Parathyroid adenoma (tissue), 2 donors: ENCODE data around the gene CBLN3.
A peak's percentile ranks its signal among the peaks of the same experiment; 100 is the strongest.

ENCODE experiments used
- H2AFZ ChIP-seq: fragments of 300-600 bp; sonication (generic); one replicate; pipeline ENCODE4 v1.7.0; 2017; ENCODE audit warnings: antibody characterized with exemption, mild to moderate bottlenecking
- H3K27ac ChIP-seq: fragments of 300-600 bp; sonication (generic); one replicate; pipeline ENCODE4 v1.7.0; 2017
- H3K27me3 ChIP-seq: fragments of 300-600 bp; sonication (generic); one replicate; pipeline ENCODE4 v1.7.0; 2017; ENCODE audit warnings: low read length; ENCODE audit not compliant: control insufficient read depth, insufficient read depth
- H3K36me3 ChIP-seq: fragments of 300-600 bp; sonication (generic); one replicate; pipeline ENCODE4 v1.7.0; 2017; ENCODE audit warnings: low read length; ENCODE audit not compliant: control insufficient read depth, insufficient read depth
- H3K4me1 ChIP-seq: fragments of 300-600 bp; sonication (generic); one replicate; pipeline ENCODE4 v1.7.0; 2017; ENCODE audit warnings: control low read depth
- H3K4me2 ChIP-seq: fragments of 300-600 bp; sonication (generic); one replicate; pipeline ENCODE4 v1.7.0; 2017; ENCODE audit warnings: low read length
- H3K4me3 ChIP-seq: fragments of 300-600 bp; sonication (generic); one replicate; pipeline ENCODE4 v1.7.0; 2017; ENCODE audit warnings: low read depth, low read length
- H3K79me2 ChIP-seq: fragments of 300-600 bp; sonication (generic); one replicate; pipeline ENCODE4 v1.7.0; 2017; ENCODE audit warnings: control low read depth
- H3K9ac ChIP-seq: fragments of 300-600 bp; sonication (generic); one replicate; pipeline ENCODE4 v1.7.0; 2017; ENCODE audit warnings: mild to moderate bottlenecking
- H3K9me3 ChIP-seq: fragments of 300-600 bp; sonication (generic); one replicate; pipeline ENCODE4 v1.7.0; 2017; ENCODE audit warnings: low read length; ENCODE audit not compliant: control insufficient read depth
- TF ChIP-seq, protein P1 (sequence below): fragments of 300-600 bp; sonication (generic); IDR thresholded peaks from one replicate; pipeline ENCODE4 v1.7.0; 2017; ENCODE audit warnings: antibody characterized with exemption, mild to moderate bottlenecking
- donor health status: primary hyperparathyroidism.

CBLN3 gene

DNA sequence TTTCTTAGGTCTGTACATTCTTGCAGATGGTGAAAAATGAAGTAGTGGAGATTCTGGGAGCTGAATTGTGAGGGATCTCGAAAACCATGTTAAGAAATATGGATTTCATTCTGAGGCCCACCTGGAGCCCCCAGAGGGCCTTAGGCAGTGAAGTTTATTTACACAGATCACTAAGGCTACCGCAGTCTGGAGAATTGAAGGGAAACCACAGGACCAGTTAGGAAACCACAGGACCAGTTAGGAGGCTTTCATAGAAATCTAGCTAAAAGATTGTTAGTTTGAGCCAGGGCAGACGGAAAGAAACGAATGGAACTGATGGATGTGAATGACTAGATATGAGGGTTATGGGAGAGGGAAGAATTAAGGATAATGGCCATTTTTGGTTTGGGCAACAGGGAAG lies 7.2 kb downstream of the CBLN3 start:
- H3K79me2 ChIP-seq, result no peaks in the 10 kb centered on the region
- no peak overlapping the region for H3K4me2 ChIP-seq
- no peaks in the 10 kb centered on the region for H3K27me3 ChIP-seq
- no peak overlapping the region for H2AFZ ChIP-seq
- TF ChIP-seq, protein P1, sequence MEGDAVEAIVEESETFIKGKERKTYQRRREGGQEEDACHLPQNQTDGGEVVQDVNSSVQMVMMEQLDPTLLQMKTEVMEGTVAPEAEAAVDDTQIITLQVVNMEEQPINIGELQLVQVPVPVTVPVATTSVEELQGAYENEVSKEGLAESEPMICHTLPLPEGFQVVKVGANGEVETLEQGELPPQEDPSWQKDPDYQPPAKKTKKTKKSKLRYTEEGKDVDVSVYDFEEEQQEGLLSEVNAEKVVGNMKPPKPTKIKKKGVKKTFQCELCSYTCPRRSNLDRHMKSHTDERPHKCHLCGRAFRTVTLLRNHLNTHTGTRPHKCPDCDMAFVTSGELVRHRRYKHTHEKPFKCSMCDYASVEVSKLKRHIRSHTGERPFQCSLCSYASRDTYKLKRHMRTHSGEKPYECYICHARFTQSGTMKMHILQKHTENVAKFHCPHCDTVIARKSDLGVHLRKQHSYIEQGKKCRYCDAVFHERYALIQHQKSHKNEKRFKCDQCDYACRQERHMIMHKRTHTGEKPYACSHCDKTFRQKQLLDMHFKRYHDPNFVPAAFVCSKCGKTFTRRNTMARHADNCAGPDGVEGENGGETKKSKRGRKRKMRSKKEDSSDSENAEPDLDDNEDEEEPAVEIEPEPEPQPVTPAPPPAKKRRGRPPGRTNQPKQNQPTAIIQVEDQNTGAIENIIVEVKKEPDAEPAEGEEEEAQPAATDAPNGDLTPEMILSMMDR, result no peak
- H3K36me3 ChIP-seq, result no peaks in the 10 kb centered on the region
- H3K27ac ChIP-seq, result no peak overlapping the region
- no peaks in the 10 kb centered on the region for H3K9me3 ChIP-seq
- H3K4me3 ChIP-seq, result no peak overlapping the region
- no peak overlapping the region for H3K9ac ChIP-seq
- H3K4me1 ChIP-seq, result peaks cover 6% of the 10 kb centered on the region

DNA sequence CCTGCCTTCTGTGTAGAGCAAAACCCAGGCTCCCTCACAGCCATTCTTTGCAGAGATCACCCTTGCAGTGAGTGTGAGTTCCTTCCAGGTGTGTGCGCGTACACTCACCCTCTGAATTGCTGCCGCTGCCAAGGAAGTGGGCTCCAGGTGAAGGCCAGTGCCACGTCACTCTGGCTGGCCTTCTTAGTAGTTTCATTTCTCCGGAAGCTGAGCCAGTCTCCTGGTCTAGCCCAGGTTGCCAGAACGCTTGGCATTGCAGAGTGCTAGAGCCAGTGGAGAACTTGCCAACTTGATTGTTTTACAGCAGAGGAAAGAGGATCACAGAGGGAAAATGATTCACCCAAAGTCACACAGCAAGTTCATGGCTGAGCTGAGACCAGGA lies 11.0 kb downstream of the CBLN3 start:
- Histone ChIP-seq H3K79me2 (no peaks in the 10 kb centered on the region), H3K27ac (no peak overlapping the region)

DNA sequence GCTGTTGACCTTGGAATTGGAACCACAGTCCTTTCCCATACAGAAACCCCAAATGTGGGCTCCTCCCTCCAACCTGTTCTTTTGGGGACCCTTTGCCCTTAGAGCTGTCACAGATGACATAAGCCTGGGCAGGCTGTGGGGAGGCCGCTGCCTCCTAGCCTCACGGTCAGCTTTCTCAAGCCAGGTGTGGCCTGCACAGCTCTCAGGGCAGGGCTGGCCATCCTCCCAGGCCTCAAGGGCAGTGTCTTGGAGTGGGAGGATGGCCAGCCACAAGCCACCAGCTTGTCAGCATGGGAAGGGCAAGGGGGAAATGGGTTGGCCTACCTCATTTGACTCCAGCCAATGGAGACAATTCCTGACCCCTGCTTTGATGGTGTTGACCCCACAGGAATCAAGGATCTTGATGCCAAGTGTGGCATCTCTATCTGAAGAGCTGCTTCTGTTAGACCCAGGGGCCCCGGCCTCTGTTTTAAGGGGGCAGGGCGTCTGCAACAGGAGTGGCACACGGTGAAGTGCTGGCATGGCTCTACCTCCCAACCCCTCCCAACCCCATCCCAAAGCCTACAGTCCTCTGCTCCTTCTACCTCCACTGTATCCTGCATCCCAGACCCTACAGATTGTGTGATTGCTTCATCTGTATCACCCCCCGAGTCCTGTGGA lies 11.5 kb downstream of the CBLN3 start:
- no peak overlapping the region for H3K27ac ChIP-seq
- no peak overlapping the region for H3K9ac ChIP-seq
- H3K79me2 ChIP-seq, result no peaks in the 10 kb centered on the region
- H3K4me3 ChIP-seq, result no peak overlapping the region
- H2AFZ ChIP-seq, result no peak overlapping the region
- no peaks in the 10 kb centered on the region for H3K27me3 ChIP-seq
- peaks cover 6% of the 10 kb centered on the region for H3K4me1 ChIP-seq
- TF ChIP-seq, protein P1, result no peak
- no peaks in the 10 kb centered on the region for H3K36me3 ChIP-seq
- no peak overlapping the region for H3K4me2 ChIP-seq
- H3K9me3 ChIP-seq, result no peaks in the 10 kb centered on the region

More for the DNA sequence above, 11.0 kb downstream of the CBLN3 start:
- no peak overlapping the region for H3K4me2 ChIP-seq
- peaks cover 6% of the 10 kb centered on the region for H3K4me1 ChIP-seq
- no peaks in the 10 kb centered on the region for H3K27me3 ChIP-seq
- H3K36me3 ChIP-seq, result no peaks in the 10 kb centered on the region
- no peak overlapping the region for H3K4me3 ChIP-seq
- TF ChIP-seq, protein P1, result no peak
- no peaks in the 10 kb centered on the region for H3K9me3 ChIP-seq
- peak overlapping the region; percentile 27 for H2AFZ ChIP-seq
- no peak overlapping the region for H3K9ac ChIP-seq

DNA sequence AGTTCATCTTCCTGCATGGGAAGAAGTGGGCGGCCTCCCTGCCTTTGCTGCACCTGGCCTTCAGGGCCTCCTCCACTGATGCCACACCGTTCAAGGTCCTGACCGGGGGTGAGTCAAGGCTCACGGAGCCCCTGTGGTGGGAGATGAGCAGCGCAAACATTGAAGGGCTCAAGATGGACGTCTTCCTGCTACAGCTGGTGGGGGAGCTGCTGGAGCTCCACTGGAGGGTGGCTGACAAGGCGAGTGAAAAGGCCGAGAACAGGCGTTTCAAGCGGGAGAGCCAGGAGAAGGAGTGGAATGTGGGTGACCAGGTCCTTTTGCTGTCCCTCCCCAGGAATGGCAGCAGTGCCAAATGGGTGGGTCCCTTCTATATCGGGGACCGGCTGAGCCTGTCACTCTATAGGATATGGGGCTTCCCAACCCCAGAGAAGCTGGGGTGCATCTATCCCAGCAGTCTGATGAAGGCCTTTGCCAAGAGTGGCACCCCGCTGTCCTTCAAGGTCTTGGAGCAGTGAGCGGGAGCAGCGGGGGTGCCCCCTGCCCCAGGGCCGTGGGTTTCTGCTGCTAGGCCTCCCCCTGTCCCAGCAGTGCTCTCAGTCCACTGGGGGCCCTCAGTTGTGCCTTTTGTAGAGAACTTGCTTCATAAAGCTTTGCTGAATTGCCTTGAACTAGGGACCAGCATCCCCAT lies 12.4 kb downstream of the CBLN3 start:
- Histone ChIP-seq H3K9me3 (no peaks in the 10 kb centered on the region), H3K4me2 (no peak overlapping the region), H3K9ac (no peak overlapping the region), H3K27me3 (no peaks in the 10 kb centered on the region), H2AFZ (no peak overlapping the region), H3K79me2 (no peaks in the 10 kb centered on the region), H3K4me1 (peaks cover 6% of the 10 kb centered on the region), H3K4me3 (no peak overlapping the region), H3K27ac (no peak overlapping the region), H3K36me3 (no peaks in the 10 kb centered on the region)
- TF ChIP-seq, protein P1, result no peak
